HEK293T (cell line): ENCODE measurements around the gene NHSL1.

Experiments used
- CTCF ChIA-PET: fragments of 350-600 bp; formaldehyde crosslinking; extraction: SDS; loops from one replicate; lab custom pipeline; 2021; ENCODE audit warnings: antibody characterized with exemption, inconsistent platforms; lab: Yijun Ruan, JAX
- POLR2A ChIA-PET: fragments of 350-600 bp; formaldehyde crosslinking; extraction: SDS; loops from one replicate; lab custom pipeline; 2020; ENCODE audit warnings: antibody characterized with exemption, inconsistent platforms; lab: Yijun Ruan, JAX
- DNase-seq: peaks from one replicate; pipeline ENCODE4 v3.0.0; 2012; ENCODE audit warnings: mixed read lengths; ENCODE audit errors: extremely low spot score
- ARNT ChIP-seq: fragments of 450-650 bp; IDR thresholded peaks from 2 replicates; pipeline ENCODE4 v1.6.1; 2017; ENCODE audit warnings: mild to moderate bottlenecking
- BHLHE40 ChIP-seq: fragments of 450-650 bp; IDR thresholded peaks from 2 replicates; pipeline ENCODE4 v1.6.1; 2016; ENCODE audit warnings: mild to moderate bottlenecking, moderate library complexity, borderline replicate concordance
- CTBP1 ChIP-seq: fragments of 450-650 bp; IDR thresholded peaks from 2 replicates; pipeline ENCODE4 v1.6.1; 2016; ENCODE audit warnings: borderline replicate concordance
- ELF4 ChIP-seq: fragments of 450-650 bp; IDR thresholded peaks from 2 replicates; pipeline ENCODE4 v1.6.1; 2017; ENCODE audit warnings: antibody characterized with exemption
- FOXA1 ChIP-seq: fragments of 450-650 bp; IDR thresholded peaks from 2 replicates; pipeline ENCODE4 v1.6.1; 2016; ENCODE audit warnings: mild to moderate bottlenecking
- FOXK2 ChIP-seq: fragments of 450-650 bp; IDR thresholded peaks from 2 replicates; pipeline ENCODE4 v1.6.1; 2016; ENCODE audit warnings: mild to moderate bottlenecking
- FOXM1 ChIP-seq: fragments of 450-650 bp; IDR thresholded peaks from 2 replicates; pipeline ENCODE4 v1.6.1; 2017; ENCODE audit warnings: mild to moderate bottlenecking, borderline replicate concordance
- HDGF ChIP-seq: fragments of 450-650 bp; IDR thresholded peaks from 2 replicates; pipeline ENCODE4 v1.6.1; 2017; ENCODE audit warnings: antibody characterized with exemption, borderline replicate concordance
- L3MBTL2 ChIP-seq: fragments of 450-650 bp; conservative IDR thresholded peaks from 2 replicates; pipeline ENCODE4 v1.6.1; 2016; ENCODE audit warnings: mild to moderate bottlenecking
- LEF1 ChIP-seq: fragments of 450-650 bp; IDR thresholded peaks from 2 replicates; pipeline ENCODE4 v1.6.1; 2017; ENCODE audit warnings: mild to moderate bottlenecking, borderline replicate concordance
- NFRKB ChIP-seq: fragments of 450-650 bp; IDR thresholded peaks from 2 replicates; pipeline ENCODE4 v1.6.1; 2016; ENCODE audit warnings: mild to moderate bottlenecking, moderate library complexity
- PKNOX1 ChIP-seq: fragments of 450-650 bp; IDR thresholded peaks from 2 replicates; pipeline ENCODE4 v1.6.1; 2016
- SP1 ChIP-seq: fragments of 450-650 bp; IDR thresholded peaks from 2 replicates; pipeline ENCODE4 v1.6.1; 2017
- SUZ12 ChIP-seq: fragments of 450-650 bp; IDR thresholded peaks from 2 replicates; pipeline ENCODE4 v1.6.1; 2016; ENCODE audit warnings: mild to moderate bottlenecking
- TARDBP ChIP-seq: fragments of 450-650 bp; IDR thresholded peaks from 2 replicates; pipeline ENCODE4 v1.6.1; 2016
- ZNF384 ChIP-seq: fragments of 450-650 bp; IDR thresholded peaks from 2 replicates; pipeline ENCODE4 v1.6.1; 2016

Gene NHSL1

GRCh38 chr6:138512609-138513008 is 13.3 kb upstream of the NHSL1 start:
- POLR2A ChIA-PET = no interaction called here
- no peak for TF ChIP-seq TARDBP
- DNase-seq = no peak
- CTCF ChIA-PET = no interaction called here

- ChIA-PET CTCF (interaction anchor here (0.6 to 2.0 kb wide), 11 partner anchors 8 to 406 kb away, joined by 3 to 8 read pairs (median 4); no protein-coding TSS in a partner anchor), POLR2A (interaction anchor here (0.6 kb wide), 1 partner anchor 79 kb away, joined by 3 read pairs; no protein-coding TSS in a partner anchor)
- TF ChIP-seq HDGF = no peak
- TF ChIP-seq PKNOX1 = no peak
- no peak for TF ChIP-seq NFRKB
- no peak for TF ChIP-seq SUZ12
- no peak for DNase-seq
Observed at GRCh38 chr6:138510093-138510492, 10.8 kb upstream of the NHSL1 start.

GRCh38 chr6:138509371-138509770 is 10.1 kb upstream of the NHSL1 start:
- TF ChIP-seq SUZ12 (no peak), ZNF384 (peak; percentile 53; the same call in 1 of the 2 replicates), LEF1 (no peak), PKNOX1 (peak; percentile 66), ELF4 (no peak), NFRKB (no peak), L3MBTL2 (no peak)
- peak; percentile 53 for DNase-seq
- CTCF ChIA-PET = interaction anchor here (0.6 to 2.0 kb wide), 18 partner anchors 9 to 405 kb away, joined by 3 to 8 read pairs (median 4); partner anchors contain the start of gene NHSL1
- POLR2A ChIA-PET = interaction anchor here (0.6 kb wide), 1 partner anchor 79 kb away, joined by 3 read pairs; no protein-coding TSS in a partner anchor

- TF ChIP-seq ARNT (no peak), FOXK2 (no peak), SUZ12 (no peak), HDGF (no peak), FOXM1 (no peak), ELF4 (no peak), PKNOX1 (no peak), CTBP1 (no peak), SP1 (no peak), NFRKB (no peak), L3MBTL2 (no peak), BHLHE40 (no peak)
- POLR2A ChIA-PET = no interaction called here
- DNase-seq = no peak
- CTCF ChIA-PET = interaction anchor here (0.6 to 2.0 kb wide), 14 partner anchors 9 to 404 kb away, joined by 3 to 8 read pairs (median 4); partner anchors contain the start of gene NHSL1
Observed at GRCh38 chr6:138508676-138508988, 9.3 kb upstream of the NHSL1 start.

- ChIA-PET POLR2A (no interaction called here), CTCF (interaction anchor here (0.9 to 2.0 kb wide), 6 partner anchors 8 to 103 kb away, joined by 3 to 8 read pairs (median 6); partner anchors contain the start of gene NHSL1)
- DNase-seq = no peak
- TF ChIP-seq LEF1 (no peak), CTBP1 (no peak), SUZ12 (no peak), ARNT (no peak), NFRKB (no peak), FOXK2 (no peak), FOXA1 (no peak), ELF4 (no peak), HDGF (no peak), BHLHE40 (no peak), ZNF384 (no peak), SP1 (no peak), TARDBP (no peak), FOXM1 (no peak), PKNOX1 (no peak), L3MBTL2 (no peak)
Observed at GRCh38 chr6:138507977-138508675, 8.8 kb upstream of the NHSL1 start.
